Effector CD4-positive, alpha-beta T cell (primary cell): ENCODE data around the gene CYB5A.
"Not testable (repeated sequence)": the region's sequence is repeated elsewhere in the genome, so short reads cannot be mapped to it uniquely, and the experiment has no call there.

Experiments
- DNase-seq: peaks from one replicate; pipeline ENCODE4 v3.0.0-alpha.2; 2020
- total RNA-seq: gene quantifications from one replicate; lab custom pipeline; 2026; lab: John Stamatoyannopoulos, UW

CYB5A gene, protein sequence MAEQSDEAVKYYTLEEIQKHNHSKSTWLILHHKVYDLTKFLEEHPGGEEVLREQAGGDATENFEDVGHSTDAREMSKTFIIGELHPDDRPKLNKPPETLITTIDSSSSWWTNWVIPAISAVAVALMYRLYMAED
- 7.3 reads per million, percentile 26 among the genes with 10 or more reads in this experiment for total RNA-seq

- DNase-seq, result peak; percentile 99
Observed at GRCh38 chr18:74291771-74292540, at the start of gene CYB5A. CYB5A (minus strand) TSS chr18:74291963; CDS start chr18:74291875, 88 bp downstream.

- no peak for DNase-seq
Observed at GRCh38 chr18:74337912-74338309, 46.1 kb upstream of the CYB5A start.

GRCh38 chr18:74337155-74337911 is 45.6 kb upstream of the CYB5A start:
- DNase-seq, result no peak

GRCh38 chr18:74336656-74337055 is 44.9 kb upstream of the CYB5A start:
- DNase-seq, result no peak

DNA sequence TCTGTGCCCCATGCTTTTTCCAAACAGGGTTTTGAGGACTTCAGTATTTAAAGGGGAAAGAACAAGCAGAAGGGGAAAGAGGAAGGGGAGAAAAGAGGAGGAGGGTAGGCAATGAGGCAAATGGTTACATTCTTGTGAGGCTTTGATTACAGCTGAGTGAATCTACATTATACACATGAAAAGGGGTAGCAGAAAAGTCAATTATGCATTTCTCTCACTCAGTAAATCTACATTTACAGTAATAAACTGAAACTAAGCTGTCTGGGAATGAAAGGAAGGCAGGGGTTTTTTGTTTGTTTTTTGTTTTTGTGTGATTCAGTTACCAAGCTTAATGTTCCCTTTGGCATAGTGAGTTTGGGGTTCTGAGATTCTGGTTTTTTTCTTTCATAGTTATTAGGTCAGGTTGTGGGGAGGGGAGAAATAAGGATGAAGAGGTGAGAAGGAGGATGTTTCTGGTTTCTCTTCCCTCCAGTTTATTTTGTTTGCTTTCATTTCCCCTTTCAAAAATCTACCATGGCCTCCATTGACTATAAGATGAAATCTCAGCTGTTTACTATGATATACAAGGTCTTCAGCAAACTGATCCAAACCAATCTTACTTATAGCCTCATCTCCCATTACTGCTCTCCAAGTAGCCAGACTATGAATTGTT is 42.6 kb upstream of the CYB5A start:
- no peak for DNase-seq

GRCh38 chr18:74333091-74333490 is 41.3 kb upstream of the CYB5A start:
- DNase-seq, result no peak

- no peak for DNase-seq
Observed at GRCh38 chr18:74331404-74331803, 39.6 kb upstream of the CYB5A start.

GRCh38 chr18:74329688-74330205 is 38.0 kb upstream of the CYB5A start:
- no peak for DNase-seq

DNA sequence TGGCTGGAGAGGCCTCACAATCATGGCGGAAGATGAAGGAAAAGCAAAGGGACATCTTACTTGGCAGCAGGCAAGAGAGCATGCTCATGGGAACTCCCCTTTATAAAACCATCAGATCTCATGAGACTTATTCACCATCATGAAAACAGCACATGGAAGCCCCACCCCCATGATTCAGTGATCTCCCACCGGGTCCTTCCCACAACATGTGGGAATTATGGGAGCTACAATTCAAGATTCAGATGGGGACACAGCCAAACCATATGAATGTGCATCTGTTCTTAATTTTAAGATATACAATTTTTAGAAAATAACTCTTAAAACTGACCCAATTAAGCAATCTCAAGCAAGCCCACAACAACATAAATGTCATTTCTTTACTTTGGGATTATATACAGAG is 36.4 kb upstream of the CYB5A start:
- DNase-seq, result no peak

DNA sequence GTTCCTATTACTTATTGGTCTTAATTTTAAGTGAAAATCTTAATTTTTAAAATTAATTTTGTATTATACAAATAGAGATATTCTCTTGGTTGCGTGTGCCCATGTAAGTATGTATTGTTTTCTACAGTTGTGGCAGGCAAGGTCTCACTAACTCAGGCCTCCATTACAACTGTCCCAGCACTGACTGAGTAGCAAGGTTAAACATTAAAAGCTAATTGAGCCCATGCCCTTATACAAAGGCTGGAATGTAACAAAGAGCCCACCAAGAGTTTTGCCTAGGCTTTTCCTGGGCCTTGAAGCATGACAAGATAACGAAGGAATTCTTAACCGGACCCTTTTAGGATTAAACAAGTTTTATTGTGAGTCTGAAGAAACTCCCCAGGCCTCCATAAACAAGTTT is 35.0 kb upstream of the CYB5A start:
- not testable (repeated sequence) for DNase-seq

- no peak for DNase-seq
Observed at GRCh38 chr18:74326231-74326630, 34.5 kb upstream of the CYB5A start.

- no peak for DNase-seq
Observed at GRCh38 chr18:74316257-74317170, 24.8 kb upstream of the CYB5A start.

GRCh38 chr18:74315464-74316256 is 23.9 kb upstream of the CYB5A start, which contains the start of gene C18orf63:
C18orf63 (plus strand) TSS chr18:74315839; CDS start chr18:74317866, 2,027 bp downstream.
- no peak for DNase-seq

GRCh38 chr18:74314759-74315463 is 23.1 kb upstream of the CYB5A start:
- no peak for DNase-seq

DNA sequence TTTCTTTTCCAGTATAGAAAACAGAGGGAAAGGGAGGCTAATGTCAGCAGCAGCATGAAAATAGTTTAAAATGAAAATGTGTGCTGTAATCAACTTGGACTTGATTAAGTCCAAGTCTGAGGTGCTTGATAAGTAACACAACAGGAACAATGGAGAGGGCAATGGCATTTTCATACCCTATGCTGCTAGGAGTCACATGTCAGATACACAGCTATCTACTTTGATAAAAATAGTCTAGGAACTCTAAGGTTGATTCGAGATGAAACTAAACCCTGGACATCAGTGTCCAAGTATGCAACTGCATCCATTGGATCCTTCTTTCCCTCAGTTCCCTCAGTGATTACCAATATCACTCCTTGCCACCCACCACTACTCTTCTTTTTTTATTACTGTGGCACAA is 19.2 kb upstream of the CYB5A start:
- no peak for DNase-seq

- no peak for DNase-seq
Observed at GRCh38 chr18:74310411-74310810, 18.6 kb upstream of the CYB5A start.

DNA sequence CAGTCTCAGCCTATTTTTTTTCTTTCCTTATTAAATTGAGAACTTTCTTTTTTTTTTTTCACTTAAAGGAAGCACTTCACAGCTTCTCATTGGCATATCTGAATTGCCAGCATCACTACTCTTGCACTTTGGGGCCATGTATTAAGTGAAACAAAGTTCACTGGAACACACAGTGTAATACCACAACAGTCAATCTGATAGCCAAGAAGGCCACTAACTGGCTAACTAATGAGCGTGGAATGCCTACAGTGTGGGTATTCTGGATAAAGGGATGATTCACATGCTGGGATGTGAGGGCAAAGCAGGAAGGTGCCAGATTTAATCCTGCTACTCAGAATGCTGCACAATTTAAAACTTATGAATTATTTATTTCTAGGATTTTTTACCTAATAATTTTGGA is 12.2 kb upstream of the CYB5A start:
- DNase-seq, result no peak

DNA sequence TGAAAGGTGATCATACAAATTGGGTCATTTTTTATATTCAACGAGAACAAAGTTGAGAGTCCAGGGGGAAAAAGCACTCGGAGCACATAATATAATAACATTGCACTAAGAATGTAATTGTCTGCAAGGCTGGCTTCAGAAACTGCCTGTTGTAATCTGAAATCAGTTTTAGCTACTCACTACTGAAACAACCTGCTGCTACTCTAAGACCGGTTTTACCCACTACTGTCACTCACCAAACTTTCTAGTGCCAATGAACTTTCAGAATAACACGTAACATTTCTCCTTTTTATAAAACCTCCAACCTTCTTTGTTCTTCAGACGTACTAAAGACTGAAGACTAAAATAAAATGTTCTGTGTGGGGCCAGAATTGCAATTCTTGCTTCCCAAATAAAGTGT is 11.5 kb upstream of the CYB5A start:
- no peak for DNase-seq

- no peak for DNase-seq
Observed at GRCh38 chr18:74299746-74300145, 8.0 kb upstream of the CYB5A start.

DNA sequence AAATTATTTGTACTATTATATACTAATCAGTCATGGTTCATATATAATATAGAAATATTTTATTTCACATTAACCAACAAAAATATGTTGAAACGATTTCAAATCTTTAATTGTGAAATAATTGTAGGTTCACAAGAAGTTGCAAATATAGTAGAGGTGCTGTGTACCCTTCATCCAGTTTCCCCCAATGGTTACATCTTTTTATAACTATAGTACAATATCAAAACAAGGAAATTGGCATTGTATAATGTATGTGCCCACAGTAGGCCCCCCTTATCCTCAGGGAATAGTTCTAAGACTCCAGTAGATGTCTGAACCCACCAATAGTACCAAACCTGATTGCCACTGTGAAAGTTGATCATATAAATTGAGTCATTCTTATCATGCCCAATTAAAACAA is 7.4 kb upstream of the CYB5A start:
- DNase-seq, result no peak
